ENCODE results near the gene MCOLN2.

- no peak for TF ChIP-seq CTCF (conservative IDR thresholded peaks at IDR 0.05; ENCODE audit: low read depth, low read length)
- no peak for TF ChIP-seq EZH2 (IDR thresholded peaks at IDR 0.05; ENCODE audit: borderline replicate concordance, low read depth, low read length, poor library complexity, severe bottlenecking)
These were observed at the start of gene MCOLN2 for GRCh38 chr1:84996846-84997666.

Measured in A673 (cell line).